Measurements from ENCODE around the gene RELL1. TPM values are rescaled to one million over a fixed set of nuclear protein-coding genes. Genes with fewer than 3 reads are reported as not detected.
"Not testable (repeated sequence)": the region's sequence is repeated elsewhere in the genome, so short reads cannot be mapped to it uniquely, and the experiment has no call there.

The RELL1 gene
- total RNA-seq, 1 donor from 2014 or later, result 45.8 TPM

DNA sequence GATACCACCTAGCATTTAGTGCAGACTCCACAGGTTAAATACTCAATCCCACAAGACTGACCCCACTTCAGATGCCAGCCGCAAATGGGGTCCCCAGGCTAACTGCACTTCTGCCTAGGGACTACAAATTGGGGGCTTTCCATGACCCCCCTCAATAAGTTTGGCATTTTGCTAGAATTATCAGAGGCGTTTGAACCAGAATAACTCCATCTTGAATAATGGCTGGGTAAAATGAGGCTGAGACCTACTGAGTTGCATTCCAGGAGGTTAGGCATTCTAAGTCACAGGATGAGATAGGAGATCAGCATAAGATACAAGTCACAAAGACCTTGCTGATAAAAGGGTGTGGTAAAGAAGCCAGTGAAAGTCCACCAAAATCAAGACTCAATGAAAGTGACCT is 15.1 kb downstream of the RELL1 start:
- no peaks in the 10 kb centered on the region for H3K9me3 Mint-ChIP-seq
- DNase-seq (ENCODE audit: extremely low spot score, unreplicated experiment), result no peak
- H3K36me3 Mint-ChIP-seq, result peaks cover 23% of the 10 kb centered on the region
- no peak overlapping the region for H3K27ac Mint-ChIP-seq
- TF ChIP-seq, protein P1, sequence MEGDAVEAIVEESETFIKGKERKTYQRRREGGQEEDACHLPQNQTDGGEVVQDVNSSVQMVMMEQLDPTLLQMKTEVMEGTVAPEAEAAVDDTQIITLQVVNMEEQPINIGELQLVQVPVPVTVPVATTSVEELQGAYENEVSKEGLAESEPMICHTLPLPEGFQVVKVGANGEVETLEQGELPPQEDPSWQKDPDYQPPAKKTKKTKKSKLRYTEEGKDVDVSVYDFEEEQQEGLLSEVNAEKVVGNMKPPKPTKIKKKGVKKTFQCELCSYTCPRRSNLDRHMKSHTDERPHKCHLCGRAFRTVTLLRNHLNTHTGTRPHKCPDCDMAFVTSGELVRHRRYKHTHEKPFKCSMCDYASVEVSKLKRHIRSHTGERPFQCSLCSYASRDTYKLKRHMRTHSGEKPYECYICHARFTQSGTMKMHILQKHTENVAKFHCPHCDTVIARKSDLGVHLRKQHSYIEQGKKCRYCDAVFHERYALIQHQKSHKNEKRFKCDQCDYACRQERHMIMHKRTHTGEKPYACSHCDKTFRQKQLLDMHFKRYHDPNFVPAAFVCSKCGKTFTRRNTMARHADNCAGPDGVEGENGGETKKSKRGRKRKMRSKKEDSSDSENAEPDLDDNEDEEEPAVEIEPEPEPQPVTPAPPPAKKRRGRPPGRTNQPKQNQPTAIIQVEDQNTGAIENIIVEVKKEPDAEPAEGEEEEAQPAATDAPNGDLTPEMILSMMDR (conservative IDR thresholded peaks at IDR 0.05), result no peak
- H3K4me3 Mint-ChIP-seq, result no peak overlapping the region
- H3K27me3 Mint-ChIP-seq, result no peaks in the 10 kb centered on the region
- H3K4me1 Mint-ChIP-seq (ENCODE audit: unreplicated experiment), result peaks cover 45% of the 10 kb centered on the region

DNA sequence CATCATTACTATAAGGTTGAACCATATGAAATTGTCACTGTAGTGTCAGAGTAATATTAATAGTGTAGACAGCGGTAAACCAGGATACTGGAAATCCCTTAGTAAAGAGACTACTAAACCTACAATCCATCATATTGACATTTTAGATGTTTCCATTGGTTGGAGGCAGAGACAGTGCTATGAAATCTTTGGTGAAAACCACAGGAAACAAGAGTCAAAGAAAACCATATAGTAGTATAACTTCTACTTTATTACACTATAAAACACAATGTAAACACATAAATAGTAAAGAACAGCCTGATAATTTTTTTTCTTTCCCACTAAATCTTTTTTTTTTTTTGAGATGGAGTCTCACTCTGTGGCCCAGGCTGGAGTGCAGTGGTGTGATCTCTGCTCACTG is 15.9 kb downstream of the RELL1 start:
- H3K27me3 Mint-ChIP-seq, result no peaks in the 10 kb centered on the region
- no peak overlapping the region for H3K4me3 Mint-ChIP-seq
- H3K27ac Mint-ChIP-seq, result no peak overlapping the region
- H3K36me3 Mint-ChIP-seq, result peaks cover 20% of the 10 kb centered on the region
- peaks cover 45% of the 10 kb centered on the region for H3K4me1 Mint-ChIP-seq (ENCODE audit: unreplicated experiment)
- DNase-seq (ENCODE audit: extremely low spot score, unreplicated experiment), result no peak
- H3K9me3 Mint-ChIP-seq, result no peaks in the 10 kb centered on the region
- TF ChIP-seq, protein P1 (conservative IDR thresholded peaks at IDR 0.05), result no peak

DNA sequence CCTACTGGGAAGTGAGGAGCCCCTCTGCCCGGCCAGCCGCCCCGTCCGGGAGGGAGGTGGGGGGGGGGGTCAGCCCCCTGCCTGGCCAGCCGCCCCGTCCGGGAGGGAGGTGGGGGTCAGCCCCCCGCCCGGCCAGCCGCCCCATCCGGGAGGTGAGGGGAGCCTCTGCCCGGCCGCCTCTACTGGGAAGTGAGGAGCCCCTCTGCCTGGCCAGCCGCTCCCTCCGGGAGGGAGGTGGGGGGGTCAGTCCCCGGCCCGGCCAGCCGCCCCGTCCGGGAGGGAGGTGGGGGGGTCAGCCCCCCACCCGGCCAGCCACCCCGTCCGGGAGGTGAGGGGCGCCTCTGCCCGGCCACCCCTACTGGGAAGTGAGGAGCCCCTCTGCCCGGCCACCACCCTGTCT is 17.1 kb downstream of the RELL1 start:
- not testable (repeated sequence) for H3K27ac Mint-ChIP-seq; H3K27me3 Mint-ChIP-seq; DNase-seq (ENCODE audit: extremely low spot score, unreplicated experiment); H3K9me3 Mint-ChIP-seq; H3K4me3 Mint-ChIP-seq
- peaks cover 45% of the 10 kb centered on the region for H3K4me1 Mint-ChIP-seq (ENCODE audit: unreplicated experiment)
- peaks cover 20% of the 10 kb centered on the region for H3K36me3 Mint-ChIP-seq

DNA sequence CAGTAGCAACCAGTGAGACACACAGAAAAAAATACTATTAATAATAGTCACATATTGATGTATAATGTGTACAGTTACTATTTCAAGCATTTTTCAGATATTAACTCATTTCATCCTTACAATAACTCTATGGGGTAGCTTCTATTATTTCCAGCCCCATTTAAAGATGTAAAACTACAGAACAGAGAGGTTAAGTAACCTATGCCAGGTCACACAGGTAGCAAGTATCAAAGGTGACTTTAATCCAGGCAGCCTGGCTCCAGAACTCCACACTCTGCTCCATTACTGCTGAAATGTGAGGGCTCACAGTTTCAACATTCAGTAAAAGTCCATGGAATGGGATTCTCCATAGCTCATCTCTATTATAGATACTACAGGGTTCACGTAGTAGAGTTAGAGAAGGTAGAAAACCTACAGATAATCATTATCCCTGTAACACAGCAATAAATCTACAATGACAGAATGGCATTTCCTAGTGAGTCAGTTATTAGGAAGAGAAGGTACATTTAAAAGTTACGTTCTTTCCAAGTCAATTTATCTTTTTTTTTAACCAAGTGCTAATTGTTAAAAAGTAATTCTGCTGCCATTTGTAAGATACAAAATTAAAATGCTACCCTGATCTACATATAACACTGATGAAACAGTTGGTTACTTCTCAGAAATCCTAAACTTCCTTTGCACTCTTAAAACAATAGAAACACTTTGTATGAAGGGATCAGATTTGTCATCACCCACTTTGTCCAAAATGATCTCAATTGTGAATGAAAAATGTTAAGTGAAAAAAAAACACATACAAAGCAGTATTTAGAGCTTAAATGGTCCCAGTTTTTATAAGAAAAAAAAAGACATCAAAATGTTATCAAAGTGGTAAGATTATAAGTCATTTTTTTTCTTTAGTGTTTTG is 18.7 kb downstream of the RELL1 start:
- no peak for DNase-seq (ENCODE audit: extremely low spot score, unreplicated experiment)
- no peaks in the 10 kb centered on the region for H3K9me3 Mint-ChIP-seq
- peaks cover 45% of the 10 kb centered on the region for H3K4me1 Mint-ChIP-seq (ENCODE audit: unreplicated experiment)
- H3K27ac Mint-ChIP-seq, result peak overlapping the region; percentile 67
- H3K36me3 Mint-ChIP-seq, result peaks cover 16% of the 10 kb centered on the region
- H3K4me3 Mint-ChIP-seq, result peak overlapping the region; percentile 10
- H3K27me3 Mint-ChIP-seq, result no peaks in the 10 kb centered on the region
- TF ChIP-seq, protein P1 (conservative IDR thresholded peaks at IDR 0.05), result no peak

DNA sequence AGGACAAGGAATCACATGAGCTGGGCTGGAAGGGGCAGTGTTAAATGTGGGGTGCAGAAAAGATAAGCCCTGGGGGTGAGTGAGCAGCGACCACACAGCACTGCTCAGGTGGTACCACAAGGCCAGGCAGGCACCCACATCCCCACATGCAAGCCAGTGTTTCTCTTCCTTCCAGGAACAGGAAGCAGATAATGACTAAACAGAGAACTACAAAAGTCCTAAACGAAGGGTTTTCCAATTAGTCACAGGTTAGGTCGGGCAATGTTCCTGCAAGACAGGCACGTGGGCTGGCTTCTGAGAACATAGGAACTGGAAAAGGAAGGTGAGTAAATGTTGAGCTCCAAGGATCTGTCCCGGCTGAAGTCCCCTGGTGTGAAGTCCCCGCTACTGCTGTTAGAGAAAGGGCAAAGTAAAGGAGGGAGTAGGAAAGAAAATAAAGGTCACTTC is 19.5 kb downstream of the RELL1 start:
- TF ChIP-seq, protein P1 (conservative IDR thresholded peaks at IDR 0.05), result no peak
- Mint-ChIP-seq H3K9me3 (no peaks in the 10 kb centered on the region), H3K36me3 (peaks cover 14% of the 10 kb centered on the region), H3K27ac (peak overlapping the region; percentile 67), H3K4me1 (ENCODE audit: unreplicated experiment) (peaks cover 53% of the 10 kb centered on the region), H3K27me3 (no peaks in the 10 kb centered on the region), H3K4me3 (peak overlapping the region; percentile 3)
- DNase-seq (ENCODE audit: extremely low spot score, unreplicated experiment), result no peak

Data from type B pancreatic cell (in vitro differentiated cells).